Measurements from ENCODE around the gene UFD1.

DNA sequence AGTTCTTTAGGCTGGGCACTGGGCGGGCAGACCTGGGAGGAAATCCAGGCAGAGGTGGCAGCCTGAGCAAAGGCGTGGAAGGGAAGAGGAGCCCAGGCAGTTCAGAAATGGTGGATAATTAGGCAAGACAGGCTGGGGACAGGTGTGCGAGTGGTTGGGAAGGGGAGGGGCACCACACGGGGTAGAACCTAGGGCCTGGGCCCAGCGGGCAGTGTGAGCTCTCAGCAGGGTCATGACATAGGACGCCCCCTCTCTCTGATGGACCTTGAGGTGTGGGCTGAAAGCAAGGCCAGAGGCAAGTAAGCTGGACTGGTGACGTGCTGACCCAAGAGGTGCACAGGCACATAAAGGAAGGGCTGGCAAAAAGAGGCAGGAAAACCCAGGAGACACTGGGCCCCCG lies 6.8 kb downstream of the UFD1 start:
- TF ChIP-seq, protein P1, sequence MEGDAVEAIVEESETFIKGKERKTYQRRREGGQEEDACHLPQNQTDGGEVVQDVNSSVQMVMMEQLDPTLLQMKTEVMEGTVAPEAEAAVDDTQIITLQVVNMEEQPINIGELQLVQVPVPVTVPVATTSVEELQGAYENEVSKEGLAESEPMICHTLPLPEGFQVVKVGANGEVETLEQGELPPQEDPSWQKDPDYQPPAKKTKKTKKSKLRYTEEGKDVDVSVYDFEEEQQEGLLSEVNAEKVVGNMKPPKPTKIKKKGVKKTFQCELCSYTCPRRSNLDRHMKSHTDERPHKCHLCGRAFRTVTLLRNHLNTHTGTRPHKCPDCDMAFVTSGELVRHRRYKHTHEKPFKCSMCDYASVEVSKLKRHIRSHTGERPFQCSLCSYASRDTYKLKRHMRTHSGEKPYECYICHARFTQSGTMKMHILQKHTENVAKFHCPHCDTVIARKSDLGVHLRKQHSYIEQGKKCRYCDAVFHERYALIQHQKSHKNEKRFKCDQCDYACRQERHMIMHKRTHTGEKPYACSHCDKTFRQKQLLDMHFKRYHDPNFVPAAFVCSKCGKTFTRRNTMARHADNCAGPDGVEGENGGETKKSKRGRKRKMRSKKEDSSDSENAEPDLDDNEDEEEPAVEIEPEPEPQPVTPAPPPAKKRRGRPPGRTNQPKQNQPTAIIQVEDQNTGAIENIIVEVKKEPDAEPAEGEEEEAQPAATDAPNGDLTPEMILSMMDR (IDR thresholded peaks at IDR 0.05) = no peak
- no peak for TF ChIP-seq EP300 (IDR thresholded peaks at IDR 0.05)
- no peak for TF ChIP-seq POLR2A (IDR thresholded peaks at IDR 0.05)
